AG09319 (cell line): ENCODE results near the gene ABRACL.
"Not testable (repeated sequence)": the region's sequence is repeated elsewhere in the genome, so short reads cannot be mapped to it uniquely, and the experiment has no call there.

Experiments
- DNase-seq: peaks from one replicate; pipeline ENCODE4 v3.0.0-alpha.2; 2010; ENCODE audit warnings: low read depth; ENCODE audit errors: extremely low read depth
- CTCF ChIP-seq: IDR thresholded peaks from 2 replicates; pipeline ENCODE4 v1.5.1; 2011; ENCODE audit warnings: low read depth, mild to moderate bottlenecking, inconsistent platforms, low read length, moderate library complexity

Gene ABRACL

GRCh38 chr6:139027620-139028182 is 844 bp upstream of the ABRACL start:
- DNase-seq: no peak
- no peak for TF ChIP-seq CTCF

- DNase-seq: no peak
- TF ChIP-seq CTCF: no peak
Measured at GRCh38 chr6:139028215-139028657, 309 bp upstream of the ABRACL start.

GRCh38 chr6:139029470-139030227 is 1.1 kb downstream of the ABRACL start:
- TF ChIP-seq CTCF: no peak
- DNase-seq: no peak

DNA sequence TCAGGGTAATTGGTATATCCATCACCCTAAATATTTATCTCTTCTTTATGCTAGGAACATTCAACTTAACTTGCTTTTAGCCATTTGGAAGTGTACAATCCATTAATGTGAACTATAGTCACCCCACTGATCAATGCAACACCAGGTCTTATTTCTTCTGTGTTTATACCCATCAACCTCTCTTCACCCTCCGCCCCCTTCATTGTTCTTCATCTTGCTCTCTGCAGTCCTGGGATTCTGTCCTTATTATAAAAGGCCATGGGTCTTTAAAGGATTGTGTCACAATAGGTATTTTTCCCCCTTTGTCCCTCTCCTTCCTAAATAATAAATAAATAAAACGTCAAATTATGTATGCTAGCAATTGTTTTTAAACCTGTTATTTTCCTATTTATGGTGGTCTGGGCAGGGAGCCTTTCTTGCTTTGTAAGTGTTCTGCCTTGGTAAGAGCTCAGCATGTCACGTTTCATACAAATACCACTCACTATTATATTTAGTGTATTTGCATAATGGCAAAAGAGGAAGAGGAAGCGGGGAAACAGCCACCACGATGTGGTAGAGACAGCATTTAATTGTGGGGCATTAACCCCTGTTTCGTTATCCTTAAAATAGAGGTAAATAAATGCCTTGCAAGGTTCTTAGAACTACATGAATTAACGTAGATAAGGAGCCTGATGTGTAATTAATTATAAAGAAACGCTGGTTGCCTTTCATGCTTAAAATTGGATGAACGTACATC is 1.9 kb downstream of the ABRACL start:
- no peak for TF ChIP-seq CTCF
- DNase-seq: no peak

DNA sequence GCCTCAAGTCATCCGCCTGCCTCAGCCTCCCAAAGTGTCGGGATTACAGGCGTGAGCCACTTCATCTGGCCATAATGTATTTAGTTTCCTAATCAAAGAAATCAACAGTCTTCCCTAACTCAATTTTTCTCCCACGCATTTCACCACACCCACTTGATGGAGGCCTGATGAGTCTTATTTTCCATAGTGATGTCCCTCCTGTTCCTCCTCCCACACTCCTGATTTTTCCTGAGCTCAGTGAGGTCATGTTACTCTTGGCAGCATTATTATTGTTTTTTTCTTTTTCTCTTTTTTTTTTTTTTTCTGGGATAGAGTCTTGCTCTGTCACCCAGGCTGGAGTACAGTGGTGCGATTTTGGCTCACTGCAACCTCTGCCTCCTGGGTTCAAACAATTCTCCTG is 8.9 kb downstream of the ABRACL start:
- no peak for DNase-seq
- TF ChIP-seq CTCF: no peak

DNA sequence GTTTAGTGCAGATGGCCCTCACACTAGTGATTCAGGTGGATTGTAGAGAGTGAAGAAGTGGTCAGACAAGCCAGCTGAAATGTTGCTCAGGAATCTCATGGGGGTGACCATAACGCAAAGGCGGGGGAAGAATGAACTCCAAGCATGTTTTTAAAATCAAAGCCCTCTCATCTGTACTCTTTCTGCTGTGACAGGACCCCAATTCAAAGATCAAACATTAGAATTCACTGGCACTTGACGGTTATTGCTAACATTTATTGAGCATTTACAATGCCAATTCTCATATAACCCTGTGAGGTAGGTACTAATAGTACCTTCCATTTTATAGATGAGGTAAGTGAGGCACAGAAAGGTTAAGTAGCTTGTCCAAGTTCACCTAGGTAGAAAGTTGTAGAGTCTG is 15.7 kb downstream of the ABRACL start:
- no peak for TF ChIP-seq CTCF

DNA sequence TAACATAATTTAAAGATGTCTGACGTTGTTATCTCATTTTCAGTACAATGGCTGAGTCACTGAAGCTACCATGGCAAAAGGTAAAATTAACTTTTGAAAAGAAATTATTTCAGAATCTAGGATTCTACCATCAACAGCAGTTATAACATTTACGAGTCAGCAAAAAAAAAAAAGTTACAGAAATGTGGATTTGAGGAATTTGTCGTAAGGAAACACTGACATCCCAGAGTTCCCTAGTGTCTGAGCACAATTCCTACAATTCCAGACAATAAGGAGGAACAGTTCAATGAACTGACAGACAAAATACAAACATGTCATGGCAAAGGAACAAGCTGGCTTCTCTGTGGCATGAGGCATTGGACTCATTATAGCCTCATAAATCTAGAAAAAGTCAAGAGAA is 19.1 kb downstream of the ABRACL start:
- TF ChIP-seq CTCF: no peak
- no peak for DNase-seq

More for the DNA sequence above, 15.7 kb downstream of the ABRACL start:
- DNase-seq: no peak

DNA sequence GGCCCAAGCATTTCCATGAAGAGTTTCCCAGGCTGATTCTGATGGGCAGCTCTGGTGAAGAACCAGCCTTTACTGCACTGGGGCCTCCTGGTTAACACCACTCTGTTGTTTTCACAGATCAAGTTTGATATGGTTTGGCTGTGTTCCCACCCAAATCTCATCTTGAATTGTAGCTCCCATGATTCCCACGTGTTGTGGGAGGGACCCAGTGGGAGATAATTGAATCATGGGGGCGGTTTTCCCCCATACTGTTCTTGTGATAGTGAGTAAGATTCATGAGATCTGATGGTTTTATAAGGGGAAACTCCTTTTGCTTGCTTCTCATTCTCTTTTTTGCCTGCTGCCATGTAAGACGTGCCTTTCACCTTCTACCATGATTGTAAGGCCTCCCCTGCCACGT is 20.4 kb downstream of the ABRACL start:
- DNase-seq: not testable (repeated sequence)

DNA sequence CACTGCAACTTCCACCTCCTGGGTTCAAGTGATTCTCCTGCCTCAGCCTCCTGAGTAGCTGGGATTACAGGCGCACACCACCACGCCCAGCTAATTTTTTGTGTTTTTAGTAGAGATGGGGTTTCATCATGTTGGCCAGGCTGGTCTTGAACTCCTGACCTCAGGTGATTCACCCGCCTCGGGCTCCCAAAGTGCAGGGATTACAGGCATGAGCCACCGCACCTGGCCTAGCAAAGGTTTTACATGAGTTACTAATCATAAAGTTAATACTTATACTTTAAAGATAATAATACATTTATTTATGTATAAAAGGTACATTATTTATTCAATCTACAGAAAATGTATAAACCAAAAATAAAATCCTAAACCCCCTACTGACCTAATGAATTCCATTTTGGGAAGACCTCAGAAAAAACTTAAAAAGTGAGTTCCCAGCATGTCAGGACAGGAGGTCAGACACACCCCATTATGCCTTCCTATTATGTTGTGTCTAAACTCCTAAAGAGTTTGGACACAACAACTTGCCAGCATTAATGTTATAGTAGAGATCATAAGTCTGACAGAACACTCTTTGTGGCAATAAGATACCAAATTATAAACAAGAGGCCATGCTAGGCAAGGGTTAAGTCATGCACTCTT is 21.7 kb downstream of the ABRACL start:
- DNase-seq: not testable (repeated sequence)
